GM19468 (cell line): ENCODE data around the gene GABBR1.
"Not testable (repeated sequence)": the region's sequence is repeated elsewhere in the genome, so short reads cannot be mapped to it uniquely, and the experiment has no call there.

ENCODE experiments used
- ATAC-seq: cut with Tn5 transposase; IDR thresholded peaks from one replicate; pipeline ENCODE4 v1.9.1; 2021; ENCODE audit warnings: mild to moderate bottlenecking, moderate library complexity, moderate number of reproducible peaks; ENCODE audit not compliant: unreplicated experiment; ENCODE audit errors: extremely low read depth

GABBR1 gene

GRCh38 chr6:29632789-29633533 is at the start of gene GABBR1:
Gene GABBR1 (minus strand): TSS chr6:29633183. CDS start chr6:29632385, 798 bp downstream.
- ATAC-seq: no peak

DNA sequence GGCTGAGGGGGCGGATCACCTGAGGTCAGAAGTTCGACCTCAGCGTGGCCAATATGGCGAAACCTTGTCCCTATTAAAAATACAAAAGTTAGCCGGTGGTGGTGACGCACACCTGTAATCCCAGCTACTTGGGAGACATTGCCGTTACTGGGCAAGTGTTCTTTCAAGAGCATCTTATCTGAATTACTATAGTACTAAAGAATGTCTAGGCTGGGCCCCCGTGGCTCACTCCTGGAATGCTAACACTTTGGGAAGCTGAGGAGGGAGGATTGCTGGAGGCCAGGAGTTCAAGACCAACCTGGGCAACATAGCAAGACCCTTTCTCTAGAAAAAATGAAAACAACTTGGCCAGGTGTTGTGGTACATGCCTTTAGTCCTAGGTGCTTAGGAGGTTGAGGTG is 48.8 kb upstream of the GABBR1 start:
- ATAC-seq: no peak

DNA sequence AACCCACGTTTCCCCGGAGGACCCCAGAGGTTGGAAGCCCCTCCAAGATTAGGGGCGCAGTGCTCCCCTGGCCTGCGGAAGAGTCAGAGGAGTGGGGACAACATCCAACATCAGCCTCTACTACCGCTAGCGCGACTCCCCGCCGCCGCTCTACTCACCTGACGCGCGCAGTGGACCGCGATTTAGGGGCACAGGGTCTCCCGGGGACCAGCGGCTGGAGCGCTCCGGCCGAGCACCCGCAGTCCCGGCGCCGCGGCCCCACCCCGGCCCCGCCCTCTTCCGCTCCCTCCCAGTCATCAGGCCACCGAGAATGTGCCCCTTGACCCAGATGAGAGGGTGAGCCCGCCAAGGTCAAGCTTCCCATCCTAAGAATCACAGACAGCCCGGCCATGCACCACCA is 47.9 kb upstream of the GABBR1 start, which contains the start of gene ZFP57:
TSS of gene ZFP57 (minus strand) at position 249 of the 400 bp plus-strand sequence. CDS start 4,149 bp downstream, outside the sequence.
- ATAC-seq: no peak

DNA sequence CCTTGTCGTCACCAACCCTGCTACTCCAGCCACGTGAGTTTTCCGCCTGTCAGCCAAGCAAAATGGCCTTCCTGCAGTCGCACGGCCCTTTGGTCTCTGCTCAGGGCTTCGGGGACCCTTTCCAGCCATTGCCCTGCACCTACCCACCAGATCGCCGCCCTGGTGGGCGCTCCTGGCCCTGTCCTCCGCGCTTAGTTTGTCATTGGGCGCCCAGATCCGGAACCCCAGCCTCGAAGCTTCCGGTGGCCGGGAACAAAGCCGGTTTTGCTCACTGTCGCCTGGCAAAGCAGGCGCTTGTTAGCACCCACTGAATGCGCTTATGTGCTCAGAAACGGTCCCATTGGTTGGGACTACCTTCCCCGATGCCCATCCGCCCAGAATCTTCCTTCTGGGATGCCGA is 47.4 kb upstream of the GABBR1 start:
- no peak for ATAC-seq

GRCh38 chr6:29679962-29680361 is 47.0 kb upstream of the GABBR1 start:
- ATAC-seq: no peak

DNA sequence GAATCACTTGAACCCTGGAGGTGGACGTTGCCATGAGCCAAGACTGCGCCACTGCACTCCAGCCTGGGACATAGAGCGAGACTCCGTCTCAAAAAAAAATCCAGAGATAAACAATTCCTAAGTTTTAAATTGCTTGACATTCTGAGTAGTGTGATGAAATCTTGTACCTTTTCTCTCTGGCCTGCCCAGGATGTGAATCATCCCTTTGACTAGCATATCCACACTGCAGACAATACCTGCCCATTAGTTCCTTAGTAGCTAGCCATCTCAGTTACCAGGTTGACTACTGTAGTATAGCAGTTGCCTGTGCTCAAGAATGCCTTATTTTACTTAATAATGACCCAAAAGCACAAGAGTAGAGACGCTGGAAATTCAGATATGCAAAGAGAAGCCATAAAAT is 45.1 kb upstream of the GABBR1 start:
- ATAC-seq: no peak

GRCh38 chr6:29676981-29677601 is 44.1 kb upstream of the GABBR1 start:
- ATAC-seq: no peak

- no peak for ATAC-seq
These were observed 42.6 kb upstream of the GABBR1 start for GRCh38 chr6:29675561-29675960.

DNA sequence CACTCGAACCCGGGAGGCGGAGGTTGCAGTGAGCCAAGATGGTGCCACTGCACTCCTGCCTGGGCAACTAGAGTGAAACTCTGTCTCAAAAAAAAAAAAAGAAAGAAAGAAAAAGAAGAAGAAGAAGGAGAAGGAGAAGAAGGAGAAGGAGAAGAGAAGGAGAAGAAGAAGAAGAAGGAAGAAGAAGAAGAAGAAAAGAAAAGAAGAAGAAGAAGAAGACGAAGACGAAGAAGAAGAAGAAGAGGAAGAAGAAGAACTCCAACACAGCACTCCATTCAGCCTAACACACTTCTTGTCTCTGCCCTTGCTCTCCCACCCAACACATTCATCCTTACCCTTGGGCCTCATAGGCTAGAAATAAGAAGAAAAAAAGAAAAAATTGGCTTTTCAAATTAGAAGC is 41.0 kb upstream of the GABBR1 start:
- no peak for ATAC-seq

GRCh38 chr6:29673161-29673560 is 40.2 kb upstream of the GABBR1 start:
- no peak for ATAC-seq

DNA sequence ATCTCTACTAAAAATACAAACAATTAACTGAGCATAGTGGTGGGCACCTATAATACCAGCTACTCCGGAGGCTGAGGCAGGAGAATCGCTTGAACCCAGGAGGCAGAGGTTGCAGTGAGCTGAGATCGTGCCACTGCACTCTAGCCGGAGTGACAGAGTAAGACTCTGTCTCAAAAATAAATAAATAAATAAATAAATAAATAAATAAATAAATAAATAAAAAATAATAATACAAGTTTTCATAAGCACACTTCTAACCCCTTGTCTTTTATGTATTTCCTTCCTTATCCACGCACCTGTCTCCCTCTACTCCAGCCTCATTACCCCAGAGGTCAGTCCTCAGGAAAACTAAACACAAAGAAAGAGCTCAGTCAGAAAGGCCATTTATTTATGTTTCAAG is 39.1 kb upstream of the GABBR1 start:
- not testable (repeated sequence) for ATAC-seq

GRCh38 chr6:29671026-29671425 is 38.0 kb upstream of the GABBR1 start:
- no peak for ATAC-seq

GRCh38 chr6:29667158-29667557 is 34.2 kb upstream of the GABBR1 start:
- ATAC-seq: no peak

DNA sequence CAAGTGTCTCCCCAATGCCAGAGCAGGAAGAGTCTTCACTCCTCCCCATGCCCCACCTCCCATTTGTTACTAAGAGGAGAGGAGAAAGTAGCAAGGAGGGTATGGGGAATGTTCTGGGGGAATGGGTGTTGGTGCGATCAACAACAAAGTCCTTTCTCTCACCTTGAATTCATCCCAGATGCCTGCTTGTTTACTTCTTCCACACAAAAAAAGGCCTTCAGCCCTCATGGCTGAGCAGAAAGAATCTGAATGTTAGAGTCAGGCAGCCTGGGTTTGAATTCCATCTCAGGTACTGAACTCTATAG is 33.8 kb upstream of the GABBR1 start:
- ATAC-seq: no peak

DNA sequence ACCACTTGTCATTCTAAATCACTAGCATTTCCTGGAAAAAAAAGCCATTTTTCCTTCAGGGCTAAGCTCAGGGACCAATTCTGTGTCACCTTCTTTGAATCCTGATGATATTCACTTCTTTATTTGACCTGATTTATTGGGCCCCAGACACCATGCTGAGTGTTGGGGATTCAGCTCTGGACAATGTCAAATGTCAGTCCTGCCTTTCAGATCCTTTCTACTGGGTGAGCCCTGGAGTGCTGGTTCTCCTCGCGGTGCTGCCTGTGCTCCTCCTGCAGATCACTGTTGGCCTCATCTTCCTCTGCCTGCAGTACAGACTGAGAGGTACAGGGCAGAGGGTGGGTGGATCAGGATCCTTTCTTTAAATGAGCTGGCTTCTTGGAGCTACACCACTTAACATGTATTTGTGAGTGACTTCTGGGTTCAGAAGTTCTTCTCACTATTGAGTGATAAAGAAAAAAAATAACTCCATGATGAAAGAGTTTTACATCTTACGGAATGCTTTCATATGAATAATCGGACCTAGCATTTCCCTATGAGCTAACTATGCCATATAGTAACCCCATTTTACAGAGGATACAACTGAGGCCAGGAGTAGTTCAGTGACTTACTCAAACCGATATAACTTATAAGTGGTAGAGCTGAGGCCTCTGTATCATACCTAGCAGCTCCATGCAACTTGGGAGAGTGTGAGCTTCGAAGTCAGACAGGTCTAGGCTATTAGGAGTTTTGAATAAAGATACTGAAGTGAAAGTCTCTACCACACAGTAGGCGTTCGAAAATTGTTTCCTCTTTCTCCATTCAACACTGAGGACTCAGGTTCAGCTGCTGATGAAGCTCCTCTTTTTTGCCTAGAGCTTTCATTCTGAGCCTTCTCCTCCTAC is 33.2 kb upstream of the GABBR1 start:
- ATAC-seq: no peak

GRCh38 chr6:29663300-29664042 is 30.5 kb upstream of the GABBR1 start:
- ATAC-seq: no peak

DNA sequence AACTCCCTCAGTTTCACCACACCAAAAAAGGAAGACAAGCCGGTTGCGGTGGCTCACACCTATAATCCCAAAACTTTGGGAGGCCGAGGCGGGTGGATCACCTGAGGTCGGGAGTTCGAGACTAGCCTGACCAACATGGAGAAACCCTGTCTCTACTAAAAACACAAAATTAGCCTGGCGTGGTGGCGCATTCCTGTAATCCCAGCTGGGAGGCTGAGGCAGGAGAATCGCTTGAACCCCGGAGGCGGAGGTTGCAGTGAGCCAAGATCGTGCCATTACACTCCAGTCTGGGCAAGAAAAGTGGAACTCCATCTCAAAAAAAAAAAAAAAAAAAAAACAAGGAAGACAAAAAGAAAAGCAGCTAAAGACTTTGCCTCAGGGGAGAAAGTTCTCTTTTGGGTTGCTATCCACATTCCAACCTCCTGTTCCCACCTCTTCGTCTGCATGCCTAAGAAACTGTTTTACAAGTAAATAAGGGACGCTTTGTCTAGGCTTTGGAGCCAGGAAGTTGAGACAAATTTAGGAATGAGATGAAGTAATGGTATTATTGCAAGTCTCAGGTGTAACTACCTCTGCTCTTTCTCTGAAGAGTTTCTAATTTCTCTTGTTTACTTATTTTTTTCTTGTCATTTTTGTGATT is 28.6 kb upstream of the GABBR1 start:
- not testable (repeated sequence) for ATAC-seq

DNA sequence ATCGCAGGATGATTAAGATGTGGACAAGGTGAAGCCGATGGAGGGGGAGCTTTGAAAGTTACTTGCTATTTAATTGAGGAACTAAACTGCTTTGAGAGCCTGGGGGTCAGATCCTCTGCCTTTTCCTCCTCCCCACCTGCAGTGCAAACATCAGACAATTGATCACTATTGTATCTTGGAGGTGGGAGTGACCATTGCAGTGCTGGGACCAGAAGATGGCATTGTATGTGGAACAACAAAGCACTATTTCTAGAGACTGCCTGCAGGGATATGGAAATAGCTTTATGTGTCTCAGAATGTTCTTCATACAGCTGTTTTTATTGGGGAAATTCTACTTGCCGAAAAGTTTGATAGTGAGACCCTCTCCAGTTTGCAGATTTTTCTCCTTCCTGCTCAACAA is 28.1 kb upstream of the GABBR1 start:
- no peak for ATAC-seq

DNA sequence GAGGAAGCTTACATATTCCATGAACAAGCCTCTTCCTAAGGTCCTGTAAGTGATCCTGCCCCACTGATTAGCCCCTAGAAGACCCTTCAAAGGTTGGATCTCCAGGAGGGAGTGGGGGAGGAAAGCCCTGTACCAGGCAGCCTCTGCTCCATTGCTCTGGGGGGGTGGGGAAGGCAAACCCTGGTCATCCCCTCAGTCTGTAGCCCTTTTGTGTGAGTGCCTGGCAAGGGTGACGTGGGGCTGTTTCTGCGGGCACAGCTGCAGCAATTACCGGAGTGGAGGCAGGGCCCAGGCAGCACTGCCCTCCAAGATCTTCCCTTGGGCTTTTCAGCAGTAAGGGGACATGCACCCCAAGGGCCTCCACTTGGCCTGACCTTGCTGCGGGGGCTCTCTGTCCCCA is 23.8 kb upstream of the GABBR1 start, which contains the start of gene MOG:
TSS of gene MOG (plus strand) at position 295 of the 400 bp plus-strand sequence. CDS start 118 bp downstream, outside the sequence.
- no peak for ATAC-seq

GRCh38 chr6:29656157-29656556 is 23.2 kb upstream of the GABBR1 start:
- no peak for ATAC-seq
